ENCODE measurements around the gene MEI4. TPM values are rescaled to one million over a fixed set of nuclear protein-coding genes. Genes with fewer than 3 reads are reported as not detected.

MEI4 gene
- total RNA-seq, 1 donor from 2014 or later, result 1.9 TPM

DNA sequence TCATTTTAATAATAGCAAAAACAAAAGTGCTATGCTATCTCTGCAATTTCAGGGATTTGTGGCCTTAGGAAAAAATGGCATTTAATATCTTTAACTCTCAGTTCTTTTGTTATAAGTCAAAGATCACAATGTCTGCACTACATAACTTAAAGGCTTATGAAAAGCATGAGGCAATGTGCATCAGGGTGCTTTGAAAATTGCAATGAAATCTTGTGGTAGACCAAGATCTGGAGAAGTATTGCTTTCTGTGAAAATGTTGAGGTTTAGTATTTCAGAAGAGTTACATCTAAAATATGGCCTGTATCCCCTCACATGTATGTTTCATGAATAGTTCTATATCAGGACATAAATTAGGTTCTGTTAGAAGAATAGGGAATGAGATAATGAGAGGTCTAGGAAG lies 200.6 kb downstream of the MEI4 start:
- no peak overlapping the region for H3K4me3 Mint-ChIP-seq (ENCODE audit: low read depth)
- peaks cover 1% of the 10 kb centered on the region for H3K36me3 Mint-ChIP-seq (ENCODE audit: insufficient read depth)
- TF ChIP-seq, protein P1, sequence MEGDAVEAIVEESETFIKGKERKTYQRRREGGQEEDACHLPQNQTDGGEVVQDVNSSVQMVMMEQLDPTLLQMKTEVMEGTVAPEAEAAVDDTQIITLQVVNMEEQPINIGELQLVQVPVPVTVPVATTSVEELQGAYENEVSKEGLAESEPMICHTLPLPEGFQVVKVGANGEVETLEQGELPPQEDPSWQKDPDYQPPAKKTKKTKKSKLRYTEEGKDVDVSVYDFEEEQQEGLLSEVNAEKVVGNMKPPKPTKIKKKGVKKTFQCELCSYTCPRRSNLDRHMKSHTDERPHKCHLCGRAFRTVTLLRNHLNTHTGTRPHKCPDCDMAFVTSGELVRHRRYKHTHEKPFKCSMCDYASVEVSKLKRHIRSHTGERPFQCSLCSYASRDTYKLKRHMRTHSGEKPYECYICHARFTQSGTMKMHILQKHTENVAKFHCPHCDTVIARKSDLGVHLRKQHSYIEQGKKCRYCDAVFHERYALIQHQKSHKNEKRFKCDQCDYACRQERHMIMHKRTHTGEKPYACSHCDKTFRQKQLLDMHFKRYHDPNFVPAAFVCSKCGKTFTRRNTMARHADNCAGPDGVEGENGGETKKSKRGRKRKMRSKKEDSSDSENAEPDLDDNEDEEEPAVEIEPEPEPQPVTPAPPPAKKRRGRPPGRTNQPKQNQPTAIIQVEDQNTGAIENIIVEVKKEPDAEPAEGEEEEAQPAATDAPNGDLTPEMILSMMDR (IDR thresholded peaks at IDR 0.05; ENCODE audit: unreplicated experiment), result no peak
- H3K27me3 Mint-ChIP-seq, result no peaks in the 10 kb centered on the region
- H3K4me1 Mint-ChIP-seq (ENCODE audit: low read depth), result peaks cover 2% of the 10 kb centered on the region
- H3K9me3 Mint-ChIP-seq (ENCODE audit: low read depth), result peaks cover 6% of the 10 kb centered on the region
- DNase-seq (ENCODE audit: low spot score, unreplicated experiment), result no peak
- no peak overlapping the region for H3K27ac Mint-ChIP-seq

DNA sequence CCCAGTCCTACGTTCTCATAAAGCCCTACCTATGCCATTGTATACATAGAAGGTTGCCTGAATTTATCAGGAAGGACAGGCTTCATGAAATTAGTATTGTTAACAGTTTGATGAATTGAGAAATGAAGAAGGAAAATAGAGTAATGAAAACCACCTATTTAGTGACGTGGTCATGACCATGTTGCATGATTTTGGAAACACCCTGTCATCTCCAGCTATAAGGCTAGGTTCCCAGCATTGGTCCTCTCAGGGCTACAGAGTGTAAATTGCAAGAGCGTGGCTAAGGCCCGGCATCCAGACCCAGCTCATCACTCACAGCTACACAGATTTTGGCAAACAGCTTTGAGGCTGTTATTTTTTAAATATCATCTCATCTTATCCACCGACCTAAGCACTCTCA lies 203.6 kb downstream of the MEI4 start:
- no peaks in the 10 kb centered on the region for H3K27me3 Mint-ChIP-seq
- H3K4me3 Mint-ChIP-seq (ENCODE audit: low read depth), result no peak overlapping the region
- H3K9me3 Mint-ChIP-seq (ENCODE audit: low read depth), result peaks cover 5% of the 10 kb centered on the region
- no peaks in the 10 kb centered on the region for H3K36me3 Mint-ChIP-seq (ENCODE audit: insufficient read depth)
- peaks cover 2% of the 10 kb centered on the region for H3K4me1 Mint-ChIP-seq (ENCODE audit: low read depth)
- DNase-seq (ENCODE audit: low spot score, unreplicated experiment), result no peak
- TF ChIP-seq, protein P1 (IDR thresholded peaks at IDR 0.05; ENCODE audit: unreplicated experiment), result no peak
- H3K27ac Mint-ChIP-seq, result no peak overlapping the region

GRCh38 chr6:77857421-77857820 lies 204.6 kb downstream of the MEI4 start:
- H3K36me3 Mint-ChIP-seq (ENCODE audit: insufficient read depth), result peaks cover 4% of the 10 kb centered on the region
- peaks cover 2% of the 10 kb centered on the region for H3K4me1 Mint-ChIP-seq (ENCODE audit: low read depth)
- no peak overlapping the region for H3K4me3 Mint-ChIP-seq (ENCODE audit: low read depth)
- no peaks in the 10 kb centered on the region for H3K27me3 Mint-ChIP-seq
- no peak for DNase-seq (ENCODE audit: low spot score, unreplicated experiment)
- no peak overlapping the region for H3K27ac Mint-ChIP-seq
- peaks cover 9% of the 10 kb centered on the region for H3K9me3 Mint-ChIP-seq (ENCODE audit: low read depth)
- TF ChIP-seq, protein P1 (IDR thresholded peaks at IDR 0.05; ENCODE audit: unreplicated experiment), result no peak

- no peaks in the 10 kb centered on the region for H3K4me1 Mint-ChIP-seq (ENCODE audit: low read depth)
- TF ChIP-seq, protein P1 (IDR thresholded peaks at IDR 0.05; ENCODE audit: unreplicated experiment), result no peak
- H3K27me3 Mint-ChIP-seq, result no peaks in the 10 kb centered on the region
- no peaks in the 10 kb centered on the region for H3K9me3 Mint-ChIP-seq (ENCODE audit: low read depth)
- no peak overlapping the region for H3K27ac Mint-ChIP-seq
- H3K4me3 Mint-ChIP-seq (ENCODE audit: low read depth), result no peak overlapping the region
- no peaks in the 10 kb centered on the region for H3K36me3 Mint-ChIP-seq (ENCODE audit: insufficient read depth)
- DNase-seq (ENCODE audit: low spot score, unreplicated experiment), result no peak
These were observed 223.5 kb downstream of the MEI4 start for GRCh38 chr6:77876300-77876699.

DNA sequence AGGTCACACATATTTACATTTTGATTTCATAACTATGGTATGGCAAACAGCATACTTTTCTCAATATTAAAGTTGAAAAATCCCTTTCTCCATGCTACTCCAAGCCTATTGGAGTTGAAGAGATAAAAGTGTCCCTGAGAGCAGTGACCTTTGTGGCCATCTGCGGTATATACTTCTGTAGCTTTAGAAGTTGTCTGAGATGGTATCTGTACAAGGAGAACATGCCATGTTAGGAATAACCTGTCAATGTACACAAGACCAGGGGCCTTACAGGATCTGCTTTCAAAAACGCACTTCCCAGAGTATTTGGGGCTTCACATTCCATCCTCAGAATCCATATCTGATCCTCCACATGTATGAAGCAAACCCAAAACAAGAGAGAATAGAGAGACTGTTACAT lies 226.7 kb downstream of the MEI4 start:
- Mint-ChIP-seq H3K4me1 (ENCODE audit: low read depth) (peaks cover 2% of the 10 kb centered on the region), H3K4me3 (ENCODE audit: low read depth) (no peak overlapping the region), H3K36me3 (ENCODE audit: insufficient read depth) (no peaks in the 10 kb centered on the region), H3K9me3 (ENCODE audit: low read depth) (peaks cover 7% of the 10 kb centered on the region), H3K27me3 (no peaks in the 10 kb centered on the region), H3K27ac (no peak overlapping the region)
- DNase-seq (ENCODE audit: low spot score, unreplicated experiment), result no peak
- TF ChIP-seq, protein P1 (IDR thresholded peaks at IDR 0.05; ENCODE audit: unreplicated experiment), result no peak
